ENCODE data around the gene CCDC92.

Gene CCDC92, protein sequence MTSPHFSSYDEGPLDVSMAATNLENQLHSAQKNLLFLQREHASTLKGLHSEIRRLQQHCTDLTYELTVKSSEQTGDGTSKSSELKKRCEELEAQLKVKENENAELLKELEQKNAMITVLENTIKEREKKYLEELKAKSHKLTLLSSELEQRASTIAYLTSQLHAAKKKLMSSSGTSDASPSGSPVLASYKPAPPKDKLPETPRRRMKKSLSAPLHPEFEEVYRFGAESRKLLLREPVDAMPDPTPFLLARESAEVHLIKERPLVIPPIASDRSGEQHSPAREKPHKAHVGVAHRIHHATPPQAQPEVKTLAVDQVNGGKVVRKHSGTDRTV

DNA sequence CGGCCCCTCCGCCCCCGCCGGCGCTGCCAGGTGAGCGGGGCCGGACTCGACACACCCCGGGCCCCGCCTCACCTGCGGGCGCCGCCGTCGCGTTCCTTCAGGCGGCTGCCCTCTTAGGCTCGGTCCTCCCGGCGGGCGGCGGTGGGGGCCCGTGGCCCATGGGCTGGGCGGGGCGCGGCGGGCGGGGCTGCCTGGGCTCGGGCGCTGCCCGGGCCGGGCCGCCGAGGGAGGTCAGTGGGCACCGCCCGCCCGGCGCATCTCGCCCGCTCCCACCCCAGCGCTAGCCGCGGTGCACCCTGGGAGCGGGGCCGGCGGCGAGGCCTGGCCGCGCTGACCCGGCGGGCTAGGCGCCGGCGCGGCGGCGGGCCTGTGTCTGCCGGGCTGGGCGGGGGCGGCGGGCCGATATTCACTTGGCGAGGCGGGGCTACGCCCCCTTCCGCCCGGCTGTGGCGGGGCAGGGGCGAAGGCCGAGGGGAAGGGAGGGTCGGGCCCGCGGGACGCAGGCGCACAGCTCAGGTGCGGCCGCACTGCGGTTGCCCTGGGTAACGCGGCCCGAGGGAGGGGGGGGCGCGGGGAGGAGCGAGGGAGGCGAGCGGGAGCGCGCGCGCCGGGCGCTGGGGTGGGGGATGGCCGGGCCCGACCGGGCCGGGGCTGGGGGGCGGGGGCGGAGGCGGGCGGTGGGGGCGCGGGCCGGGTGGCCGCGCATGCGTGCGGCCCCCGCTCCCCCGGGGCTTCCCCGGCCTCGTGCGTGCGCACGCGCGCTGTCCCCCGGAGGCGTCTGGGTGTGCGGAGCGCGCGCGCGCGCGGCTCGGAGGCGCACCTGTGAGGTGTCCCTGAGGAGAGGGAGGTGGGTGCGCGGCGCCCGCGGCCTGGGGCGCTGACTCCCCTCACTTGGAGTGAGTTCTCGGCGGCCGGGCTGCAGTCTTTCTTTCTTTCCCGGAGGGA, at the start of gene CCDC92, which contains the start of gene ZNF664:
Gene CCDC92 (minus strand): TSS at position 375 of the 945 bp plus-strand sequence. CDS start 28,526 bp downstream, outside the sequence.
Gene ZNF664 (plus strand): TSS at position 759 of the 945 bp plus-strand sequence. CDS start 38,930 bp downstream, outside the sequence.
- H2AFZ ChIP-seq (ENCODE audit: low read length) = peak within 1 kb of the TSS; percentile 56
- peak within 1 kb of the TSS; percentile 64 for H3K4me3 ChIP-seq (ENCODE audit: low read length)
- H3K79me2 ChIP-seq (ENCODE audit: low read length) = peaks cover 35% of the 10 kb centered on the region
- H3K4me2 ChIP-seq (ENCODE audit: low read depth, low read length) = peak within 1 kb of the TSS; percentile 70
- H4K20me1 ChIP-seq (ENCODE audit: insufficient read depth, low read length) = no peaks in the 10 kb centered on the region
- H3K9me2 ChIP-seq (replicated peaks; ENCODE audit: insufficient read depth, low read length) = no peaks in the 10 kb centered on the region
- H3K4me1 ChIP-seq (ENCODE audit: low read length) = no peaks in the 10 kb centered on the region
- H3K36me3 ChIP-seq (replicated peaks; ENCODE audit: insufficient read depth, low read length) = no peaks in the 10 kb centered on the region
- peak within 1 kb of the TSS; percentile 45; the same call in 1 of the 2 replicates for H3K27ac ChIP-seq (ENCODE audit: low read length)
- H3K9me3 ChIP-seq (replicated peaks; ENCODE audit: insufficient read depth, low read length) = no peaks in the 10 kb centered on the region
- H3K27me3 ChIP-seq (replicated peaks; ENCODE audit: insufficient read depth, low read length) = no peaks in the 10 kb centered on the region
- peak; percentile 85 for DNase-seq
- peak within 1 kb of the TSS; percentile 55 for H3K9ac ChIP-seq (ENCODE audit: low read length)
- TF ChIP-seq EZH2phosphoT487 (IDR thresholded peaks at IDR 0.05; ENCODE audit: low read length) = no peak
- TF ChIP-seq, protein P1, sequence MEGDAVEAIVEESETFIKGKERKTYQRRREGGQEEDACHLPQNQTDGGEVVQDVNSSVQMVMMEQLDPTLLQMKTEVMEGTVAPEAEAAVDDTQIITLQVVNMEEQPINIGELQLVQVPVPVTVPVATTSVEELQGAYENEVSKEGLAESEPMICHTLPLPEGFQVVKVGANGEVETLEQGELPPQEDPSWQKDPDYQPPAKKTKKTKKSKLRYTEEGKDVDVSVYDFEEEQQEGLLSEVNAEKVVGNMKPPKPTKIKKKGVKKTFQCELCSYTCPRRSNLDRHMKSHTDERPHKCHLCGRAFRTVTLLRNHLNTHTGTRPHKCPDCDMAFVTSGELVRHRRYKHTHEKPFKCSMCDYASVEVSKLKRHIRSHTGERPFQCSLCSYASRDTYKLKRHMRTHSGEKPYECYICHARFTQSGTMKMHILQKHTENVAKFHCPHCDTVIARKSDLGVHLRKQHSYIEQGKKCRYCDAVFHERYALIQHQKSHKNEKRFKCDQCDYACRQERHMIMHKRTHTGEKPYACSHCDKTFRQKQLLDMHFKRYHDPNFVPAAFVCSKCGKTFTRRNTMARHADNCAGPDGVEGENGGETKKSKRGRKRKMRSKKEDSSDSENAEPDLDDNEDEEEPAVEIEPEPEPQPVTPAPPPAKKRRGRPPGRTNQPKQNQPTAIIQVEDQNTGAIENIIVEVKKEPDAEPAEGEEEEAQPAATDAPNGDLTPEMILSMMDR (IDR thresholded peaks at IDR 0.05; ENCODE audit: low read length) = no peak
- TF ChIP-seq EZH2 (optimal IDR thresholded peaks at IDR 0.05; ENCODE audit: low read depth, low read length) = no peak
- H3F3A ChIP-seq (ENCODE audit: insufficient read depth, low read length) = peaks cover 14% of the 10 kb centered on the region; the same call in 1 of the 2 replicates

DNA sequence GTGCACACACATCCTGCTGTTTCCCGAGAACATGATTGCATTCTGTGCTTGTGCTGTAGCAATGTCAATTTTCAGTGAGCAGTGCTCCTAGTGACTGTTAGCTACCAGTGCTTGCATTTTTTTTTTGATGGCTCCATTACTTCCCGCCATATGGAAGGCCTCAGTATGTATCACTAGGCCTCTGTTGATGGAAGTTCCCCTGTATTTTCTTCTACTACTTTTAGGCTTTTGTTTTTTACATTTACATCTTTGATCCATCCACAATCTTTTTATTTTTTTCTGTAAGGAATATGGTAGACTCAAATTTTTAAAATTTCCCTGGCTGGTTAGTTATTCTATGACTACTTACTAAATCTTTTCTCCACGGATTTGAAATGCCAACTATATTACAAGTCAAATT, 49.5 kb upstream of the CCDC92 start:
- H3K27ac ChIP-seq (ENCODE audit: low read length) = no peak overlapping the region
- H3K9me2 ChIP-seq (replicated peaks; ENCODE audit: insufficient read depth, low read length) = no peaks in the 10 kb centered on the region
- no peaks in the 10 kb centered on the region for H3K9me3 ChIP-seq (replicated peaks; ENCODE audit: insufficient read depth, low read length)
- peaks cover 9% of the 10 kb centered on the region for H3K4me1 ChIP-seq (ENCODE audit: low read length)
- no peak overlapping the region for H3K9ac ChIP-seq (ENCODE audit: low read length)
- DNase-seq = no peak
- H3K27me3 ChIP-seq (replicated peaks; ENCODE audit: insufficient read depth, low read length) = no peaks in the 10 kb centered on the region
- no peaks in the 10 kb centered on the region for H3K36me3 ChIP-seq (replicated peaks; ENCODE audit: insufficient read depth, low read length)
- 0 out of 2 replicates have a peak, but pooled peaks cover 3% of the 10 kb centered on the region for H3F3A ChIP-seq (ENCODE audit: insufficient read depth, low read length)
- no peak overlapping the region for H2AFZ ChIP-seq (ENCODE audit: low read length)
- H3K4me3 ChIP-seq (ENCODE audit: low read length) = no peak overlapping the region
- no peak overlapping the region for H3K4me2 ChIP-seq (ENCODE audit: low read depth, low read length)
- no peaks in the 10 kb centered on the region for H4K20me1 ChIP-seq (ENCODE audit: insufficient read depth, low read length)
- H3K79me2 ChIP-seq (ENCODE audit: low read length) = no peaks in the 10 kb centered on the region
- TF ChIP-seq EZH2phosphoT487 (IDR thresholded peaks at IDR 0.05; ENCODE audit: low read length) = no peak
- TF ChIP-seq, protein P1 (IDR thresholded peaks at IDR 0.05; ENCODE audit: low read length) = no peak

DNA sequence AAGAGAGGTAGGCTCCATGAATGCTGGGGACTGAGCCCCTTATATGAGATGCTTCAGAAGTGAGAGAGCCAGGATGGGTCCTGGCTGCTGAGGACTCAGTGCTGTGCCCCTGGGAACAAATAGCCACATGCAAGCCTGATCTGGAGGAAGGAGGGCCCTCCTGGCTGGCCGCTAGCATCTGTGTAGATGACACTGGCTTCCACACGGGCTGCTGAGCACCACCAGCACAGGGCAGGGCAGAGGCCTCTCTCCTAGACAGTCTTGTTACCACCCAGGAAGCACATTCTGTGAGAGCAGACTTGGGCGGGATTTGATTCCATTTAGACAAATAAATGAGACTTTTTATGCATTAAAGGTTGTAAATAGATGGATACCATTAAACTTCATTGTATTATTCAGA, 48.4 kb upstream of the CCDC92 start:
- H3K4me3 ChIP-seq (ENCODE audit: low read length) = no peak overlapping the region
- H3K27ac ChIP-seq (ENCODE audit: low read length) = no peak overlapping the region
- no peaks in the 10 kb centered on the region for H3K4me1 ChIP-seq (ENCODE audit: low read length)
- H3K79me2 ChIP-seq (ENCODE audit: low read length) = no peaks in the 10 kb centered on the region
- H3K27me3 ChIP-seq (replicated peaks; ENCODE audit: insufficient read depth, low read length) = no peaks in the 10 kb centered on the region
- no peaks in the 10 kb centered on the region for H4K20me1 ChIP-seq (ENCODE audit: insufficient read depth, low read length)
- no peak overlapping the region for H3K4me2 ChIP-seq (ENCODE audit: low read depth, low read length)
- no peaks in the 10 kb centered on the region for H3K9me3 ChIP-seq (replicated peaks; ENCODE audit: insufficient read depth, low read length)
- H3F3A ChIP-seq (ENCODE audit: insufficient read depth, low read length) = no peaks in the 10 kb centered on the region
- H3K9ac ChIP-seq (ENCODE audit: low read length) = no peak overlapping the region
- H3K36me3 ChIP-seq (replicated peaks; ENCODE audit: insufficient read depth, low read length) = no peaks in the 10 kb centered on the region
- H3K9me2 ChIP-seq (replicated peaks; ENCODE audit: insufficient read depth, low read length) = no peaks in the 10 kb centered on the region
- H2AFZ ChIP-seq (ENCODE audit: low read length) = no peak overlapping the region
- no peak for TF ChIP-seq EZH2phosphoT487 (IDR thresholded peaks at IDR 0.05; ENCODE audit: low read length)
- TF ChIP-seq, protein P1 (IDR thresholded peaks at IDR 0.05; ENCODE audit: low read length) = no peak
- no peak for TF ChIP-seq EZH2 (optimal IDR thresholded peaks at IDR 0.05; ENCODE audit: low read depth, low read length)
- no peak for DNase-seq
